H9 (cell line): Measurements from ENCODE around the gene ACSS2. TPM values are rescaled to one million over a fixed set of nuclear protein-coding genes. Genes with fewer than 3 reads are reported as not detected.
A peak's percentile ranks its signal among the peaks of the same experiment; 100 is the strongest.

Source experiments
- DNase-seq: peaks from one replicate; pipeline ENCODE4 v3.0.0-alpha.2; 2017
- H2AFZ ChIP-seq: one replicate; pipeline ENCODE4 v1.6.1; 2013; ENCODE audit warnings: mild to moderate bottlenecking, low read length, control low read depth, moderate library complexity
- H2AK5ac ChIP-seq: 2 replicates; pipeline ENCODE4 v1.6.1; 2013; ENCODE audit warnings: low read length, control low read depth, mixed read lengths; ENCODE audit not compliant: insufficient read length
- H2BK120ac ChIP-seq: one replicate; pipeline ENCODE4 v1.6.1; 2013; ENCODE audit warnings: low read depth, mild to moderate bottlenecking, low read length, control low read depth, inconsistent platforms; ENCODE audit not compliant: poor library complexity, severe bottlenecking
- H2BK12ac ChIP-seq: 2 replicates; pipeline ENCODE4 v1.6.1; 2013; ENCODE audit warnings: low read length, control low read depth, mixed read lengths, low read depth; ENCODE audit not compliant: insufficient read length
- H2BK15ac ChIP-seq: 2 replicates; pipeline ENCODE4 v1.6.1; 2013; ENCODE audit warnings: low read depth, low read length, control low read depth
- H2BK20ac ChIP-seq: one replicate; pipeline ENCODE4 v1.6.1; 2013; ENCODE audit warnings: low read depth, mild to moderate bottlenecking, low read length, control low read depth, inconsistent platforms; ENCODE audit not compliant: poor library complexity, severe bottlenecking
- H2BK5ac ChIP-seq: 2 replicates; pipeline ENCODE4 v1.6.1; 2013; ENCODE audit warnings: low read length, control low read depth, mixed read lengths; ENCODE audit not compliant: insufficient read length
- H3K14ac ChIP-seq: 2 replicates; pipeline ENCODE4 v1.6.1; 2013; ENCODE audit warnings: low read length, control low read depth; ENCODE audit not compliant: insufficient read depth
- H3K18ac ChIP-seq: 2 replicates; pipeline ENCODE4 v1.6.1; 2013; ENCODE audit warnings: low read depth, mild to moderate bottlenecking, mixed read lengths, low read length, control low read depth; ENCODE audit not compliant: insufficient read length
- H3K23ac ChIP-seq: 2 replicates; pipeline ENCODE4 v1.6.1; 2013; ENCODE audit warnings: low read length, control low read depth, mixed read lengths, low read depth; ENCODE audit not compliant: insufficient read length
- H3K23me2 ChIP-seq: 2 replicates; pipeline ENCODE4 v1.6.1; 2013; ENCODE audit warnings: low read depth, mild to moderate bottlenecking, mixed read lengths, low read length, control low read depth; ENCODE audit not compliant: insufficient read length, poor library complexity, severe bottlenecking
- H3K27ac ChIP-seq: 2 replicates; pipeline ENCODE4 v1.5.1; 2013; ENCODE audit warnings: low read length, control low read depth, mixed read lengths, low read depth; ENCODE audit not compliant: insufficient read length
- H3K27me3 ChIP-seq: 2 replicates; pipeline ENCODE4 v1.6.1; 2013; ENCODE audit warnings: low read length, control low read depth, inconsistent platforms; ENCODE audit not compliant: insufficient read depth
- H3K4ac ChIP-seq: 2 replicates; pipeline ENCODE4 v1.6.1; 2013; ENCODE audit warnings: low read depth, mild to moderate bottlenecking, control low read depth, inconsistent platforms, low read length, moderate library complexity
- H3K4me1 ChIP-seq: 2 replicates; pipeline ENCODE4 v1.6.1; 2013; ENCODE audit warnings: low read length, control low read depth, inconsistent platforms; ENCODE audit not compliant: insufficient read depth
- H3K4me2 ChIP-seq: 2 replicates; pipeline ENCODE4 v1.6.1; 2013; ENCODE audit warnings: low read length, control low read depth, mixed read lengths; ENCODE audit not compliant: insufficient read length, insufficient read depth
- H3K56ac ChIP-seq: 2 replicates; pipeline ENCODE4 v1.6.1; 2013; ENCODE audit warnings: low read depth, mild to moderate bottlenecking, mixed read lengths, low read length, control low read depth; ENCODE audit not compliant: insufficient read length
- H3K79me1 ChIP-seq: 2 replicates; pipeline ENCODE4 v1.6.1; 2013; ENCODE audit warnings: low read depth, mild to moderate bottlenecking, moderate library complexity, low read length, control low read depth, inconsistent platforms; ENCODE audit not compliant: insufficient read depth, poor library complexity, severe bottlenecking
- H3K79me2 ChIP-seq: 2 replicates; pipeline ENCODE4 v1.6.1; 2013; ENCODE audit warnings: low read length, control low read depth, inconsistent platforms; ENCODE audit not compliant: insufficient read depth
- H3K9ac ChIP-seq: 2 replicates; pipeline ENCODE4 v1.6.1; 2013; ENCODE audit warnings: low read length, control low read depth, mixed read lengths; ENCODE audit not compliant: insufficient read length; ENCODE audit errors: extremely low read depth
- H3K9me3 ChIP-seq: one replicate; pipeline ENCODE4 v1.6.1; 2013; ENCODE audit warnings: low read depth, low read length, inconsistent platforms; ENCODE audit not compliant: control insufficient read depth
- H3T11ph ChIP-seq: one replicate; pipeline ENCODE4 v1.6.1; 2013; ENCODE audit warnings: mild to moderate bottlenecking, low read length, control low read depth, inconsistent platforms
- H4K20me1 ChIP-seq: one replicate; pipeline ENCODE4 v1.6.1; 2013; ENCODE audit not compliant: control insufficient read depth, insufficient read length, insufficient read depth
- H4K5ac ChIP-seq: 2 replicates; pipeline ENCODE4 v1.6.1; 2013; ENCODE audit warnings: low read depth, mild to moderate bottlenecking, mixed read lengths, low read length, control low read depth; ENCODE audit not compliant: insufficient read length
- H4K8ac ChIP-seq: replicated peaks from 2 replicates; pipeline ENCODE4 v1.6.1; 2013; ENCODE audit warnings: low read length, control low read depth, mixed read lengths, low read depth; ENCODE audit not compliant: insufficient read length
- H4K91ac ChIP-seq: 2 replicates; pipeline ENCODE4 v1.6.1; 2013; ENCODE audit warnings: low read depth, mild to moderate bottlenecking, moderate library complexity, mixed read lengths, low read length, control low read depth; ENCODE audit not compliant: insufficient read length
- H3K27ac Mint-ChIP-seq, 3 experiments: 2 replicates in 2 of 3; 3 replicates in 1 of 3; pipeline ENCODE4 v1.8.0; 2020 to 2021; ENCODE audit warnings: mixed read lengths in 3 of 3, mild to moderate bottlenecking in 1 of 3, moderate library complexity in 1 of 3
- H3K27me3 Mint-ChIP-seq: 2 replicates; pipeline ENCODE4 v1.8.0; 2021; ENCODE audit warnings: low read depth, mild to moderate bottlenecking, moderate library complexity, mixed read lengths
- H3K36me3 Mint-ChIP-seq, 3 experiments: 2 replicates in 2 of 3; 3 replicates in 1 of 3; pipeline ENCODE4 v1.8.0; 2020 to 2021; ENCODE audit warnings: low read depth in 3 of 3, mixed read lengths in 3 of 3; ENCODE audit not compliant: insufficient read depth in 1 of 3
- H3K4me1 Mint-ChIP-seq, 2 experiments: 2 replicates each; pipeline ENCODE4 v1.8.0; 2020; ENCODE audit warnings: mixed read lengths in 2 of 2
- H3K4me3 Mint-ChIP-seq, 2 experiments: 2 replicates in 1 of 2; 3 replicates in 1 of 2; pipeline ENCODE4 v1.8.0; 2020 to 2021; ENCODE audit warnings: mild to moderate bottlenecking in 2 of 2, mixed read lengths in 2 of 2, moderate library complexity in 1 of 2
- H3K9me3 Mint-ChIP-seq, 2 experiments: 2 replicates in 1 of 2; 3 replicates in 1 of 2; pipeline ENCODE4 v1.8.0; 2020; ENCODE audit warnings: mild to moderate bottlenecking in 2 of 2, mixed read lengths in 2 of 2, moderate library complexity in 1 of 2
- WGBS: extraction: QIAGEN DNeasy Blood & Tissue Kit; methylation state at CpG from one replicate; pipeline ENCODE4 v1.1.7; 2013; ENCODE audit warnings: missing lambda C conversion rate, low lambda C conversion rate, mixed read lengths; ENCODE audit not compliant: insufficient read length; ENCODE audit errors: extremely low coverage; 5-methylcytosine and 5-hydroxymethylcytosine counted together
- total RNA-seq: library from RNA; stranded (reverse); gene quantifications from 2 replicates; pipeline ENCODE4 v1.2.1, GENCODE V29; 2021
- TF ChIP-seq, protein P1 (sequence below): fragments of 200-600 bp; sonication (generic); conservative IDR thresholded peaks from 3 replicates; pipeline ENCODE4 v1.8.0; 2021; ENCODE audit warnings: antibody characterized with exemption, mild to moderate bottlenecking

The ACSS2 gene
- total RNA-seq, 1 experiment from 2014 or later = 15.4 TPM

DNA sequence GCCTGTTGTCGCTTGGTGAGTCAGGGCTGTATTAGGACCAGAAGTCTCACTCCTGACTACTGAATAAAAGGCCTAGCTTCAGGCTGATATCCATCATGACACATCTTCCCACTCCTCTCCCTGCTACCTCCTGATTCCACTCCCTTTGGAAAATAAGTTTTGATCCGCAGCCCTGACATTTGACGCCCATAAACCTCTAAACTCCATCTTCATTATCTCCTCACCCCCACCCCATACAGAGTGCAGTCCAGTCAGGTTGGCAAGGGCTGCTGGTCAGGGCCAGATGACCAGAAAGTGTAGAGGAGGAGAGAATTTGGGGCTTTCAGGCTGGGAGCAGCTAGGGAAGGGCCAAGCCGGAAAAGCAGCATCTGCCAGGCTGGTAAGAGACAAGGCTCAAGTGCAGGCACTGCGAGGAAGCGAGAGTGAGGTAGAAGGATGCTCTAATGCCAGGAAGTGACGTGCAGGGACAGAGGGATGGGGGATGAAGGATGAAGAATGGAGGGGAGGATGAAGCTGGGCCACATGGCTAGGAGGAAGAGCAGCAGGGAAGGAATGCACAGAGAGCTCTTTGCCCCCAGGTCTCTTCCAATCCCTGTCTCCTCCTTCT is 5.0 kb upstream of the ACSS2 start:
- Histone ChIP-seq H3K27ac (no peak overlapping the region), H2BK120ac (no peak overlapping the region), H3K56ac (no peak overlapping the region), H2AK5ac (no peak overlapping the region), H2BK20ac (no peak overlapping the region), H4K91ac (no peak overlapping the region), H3K4me2 (peak overlapping the region; percentile 93), H3K23ac (no peak overlapping the region), H4K8ac (no peak overlapping the region), H3K23me2 (peaks cover 12% of the 10 kb centered on the region), H2BK15ac (no peak overlapping the region), H3K9me3 (no peaks in the 10 kb centered on the region), H2AFZ (no peak overlapping the region), H3K18ac (no peak overlapping the region), H4K5ac (no peak overlapping the region), H3K79me2 (no peaks in the 10 kb centered on the region), H3K4me1 (peaks cover 6% of the 10 kb centered on the region; the same call in 1 of the 2 replicates), H3K4ac (no peak overlapping the region), H4K20me1 (no peaks in the 10 kb centered on the region), H3K27me3 (no peaks in the 10 kb centered on the region; the same call in 1 of the 2 replicates), H3K14ac (no peak overlapping the region), H2BK12ac (no peak overlapping the region), H3K79me1 (no peaks in the 10 kb centered on the region), H2BK5ac (no peak overlapping the region), H3T11ph (no peak overlapping the region), H3K9ac (peak overlapping the region; percentile 4)
- Mint-ChIP-seq H3K27me3 (peaks cover 25% of the 10 kb centered on the region), H3K9me3 (no peaks in the 10 kb centered on the region), H3K4me3 (peak overlapping the region; percentile 92 to 95), H3K4me1 (peaks cover 33 to 35% of the 10 kb centered on the region in 2 experiments), H3K36me3 (peaks cover 0 to 9% (median 0%) of the 10 kb centered on the region in 3 experiments; a peak in 4 of 7 replicates), H3K27ac (peak overlapping the region in 1 of 3 experiments; percentile 1; a peak in 1 of 7 replicates)
- TF ChIP-seq, protein P1, sequence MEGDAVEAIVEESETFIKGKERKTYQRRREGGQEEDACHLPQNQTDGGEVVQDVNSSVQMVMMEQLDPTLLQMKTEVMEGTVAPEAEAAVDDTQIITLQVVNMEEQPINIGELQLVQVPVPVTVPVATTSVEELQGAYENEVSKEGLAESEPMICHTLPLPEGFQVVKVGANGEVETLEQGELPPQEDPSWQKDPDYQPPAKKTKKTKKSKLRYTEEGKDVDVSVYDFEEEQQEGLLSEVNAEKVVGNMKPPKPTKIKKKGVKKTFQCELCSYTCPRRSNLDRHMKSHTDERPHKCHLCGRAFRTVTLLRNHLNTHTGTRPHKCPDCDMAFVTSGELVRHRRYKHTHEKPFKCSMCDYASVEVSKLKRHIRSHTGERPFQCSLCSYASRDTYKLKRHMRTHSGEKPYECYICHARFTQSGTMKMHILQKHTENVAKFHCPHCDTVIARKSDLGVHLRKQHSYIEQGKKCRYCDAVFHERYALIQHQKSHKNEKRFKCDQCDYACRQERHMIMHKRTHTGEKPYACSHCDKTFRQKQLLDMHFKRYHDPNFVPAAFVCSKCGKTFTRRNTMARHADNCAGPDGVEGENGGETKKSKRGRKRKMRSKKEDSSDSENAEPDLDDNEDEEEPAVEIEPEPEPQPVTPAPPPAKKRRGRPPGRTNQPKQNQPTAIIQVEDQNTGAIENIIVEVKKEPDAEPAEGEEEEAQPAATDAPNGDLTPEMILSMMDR = no peak
- no peak for DNase-seq
- no CpG with 5 or more reads among the region's 7 CpGs for WGBS
